GM19463 (cell line): ENCODE data around the gene AP5B1.
A peak's percentile ranks its signal among the peaks of the same experiment; 100 is the strongest.

Experiments
- ATAC-seq: cut with Tn5 transposase; IDR thresholded peaks from one replicate; pipeline ENCODE4 v1.9.1; 2021; ENCODE audit warnings: mild to moderate bottlenecking, moderate library complexity; ENCODE audit not compliant: unreplicated experiment

AP5B1 gene

DNA sequence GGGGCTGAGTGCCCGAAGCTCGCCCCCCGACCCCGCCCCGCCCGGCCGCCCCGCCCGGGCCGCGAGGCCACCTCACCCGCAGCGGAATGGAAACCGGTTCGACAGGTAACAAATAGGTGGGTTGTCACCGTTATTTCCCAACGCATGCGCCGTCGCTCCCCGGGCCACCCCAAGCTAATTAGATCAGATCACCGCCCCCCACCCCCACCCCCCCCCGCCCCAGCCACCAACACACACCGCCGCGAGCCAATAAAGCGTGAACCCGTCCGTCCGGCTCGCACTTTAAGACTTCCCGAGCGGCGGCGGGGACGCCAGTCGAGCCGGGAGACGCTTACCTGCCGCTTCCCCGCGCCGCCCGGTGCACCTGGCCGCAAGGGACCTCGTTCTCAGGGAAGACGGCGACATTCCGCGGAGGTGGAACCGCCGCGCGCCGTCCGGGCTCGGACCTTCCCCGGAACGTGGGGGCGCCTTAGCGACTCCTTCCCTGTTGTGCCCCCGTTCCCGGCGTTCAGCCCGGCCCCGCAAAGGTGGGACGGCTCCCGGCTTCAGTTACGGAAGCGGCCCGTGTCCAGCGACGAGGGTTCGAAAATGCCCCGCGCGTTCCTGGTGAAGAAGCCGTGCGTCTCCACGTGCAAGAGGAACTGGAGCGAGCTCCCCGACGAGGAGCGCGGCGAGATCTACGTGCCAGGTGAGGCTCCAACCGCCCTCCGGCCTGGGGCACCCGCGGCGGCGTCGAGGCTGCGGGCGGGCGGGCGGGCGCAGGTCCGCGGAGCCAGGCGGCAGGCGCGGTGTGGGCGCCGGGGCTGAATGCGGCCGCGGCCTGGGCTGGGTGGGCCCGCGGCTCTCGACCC lies 6.2 kb upstream of the AP5B1 start, which contains the start of gene OVOL1:
TSS of gene OVOL1 (plus strand) at position 278 of the 851 bp plus-strand sequence. CDS start at position 589, 311 bp downstream.
- ATAC-seq: no peak

DNA sequence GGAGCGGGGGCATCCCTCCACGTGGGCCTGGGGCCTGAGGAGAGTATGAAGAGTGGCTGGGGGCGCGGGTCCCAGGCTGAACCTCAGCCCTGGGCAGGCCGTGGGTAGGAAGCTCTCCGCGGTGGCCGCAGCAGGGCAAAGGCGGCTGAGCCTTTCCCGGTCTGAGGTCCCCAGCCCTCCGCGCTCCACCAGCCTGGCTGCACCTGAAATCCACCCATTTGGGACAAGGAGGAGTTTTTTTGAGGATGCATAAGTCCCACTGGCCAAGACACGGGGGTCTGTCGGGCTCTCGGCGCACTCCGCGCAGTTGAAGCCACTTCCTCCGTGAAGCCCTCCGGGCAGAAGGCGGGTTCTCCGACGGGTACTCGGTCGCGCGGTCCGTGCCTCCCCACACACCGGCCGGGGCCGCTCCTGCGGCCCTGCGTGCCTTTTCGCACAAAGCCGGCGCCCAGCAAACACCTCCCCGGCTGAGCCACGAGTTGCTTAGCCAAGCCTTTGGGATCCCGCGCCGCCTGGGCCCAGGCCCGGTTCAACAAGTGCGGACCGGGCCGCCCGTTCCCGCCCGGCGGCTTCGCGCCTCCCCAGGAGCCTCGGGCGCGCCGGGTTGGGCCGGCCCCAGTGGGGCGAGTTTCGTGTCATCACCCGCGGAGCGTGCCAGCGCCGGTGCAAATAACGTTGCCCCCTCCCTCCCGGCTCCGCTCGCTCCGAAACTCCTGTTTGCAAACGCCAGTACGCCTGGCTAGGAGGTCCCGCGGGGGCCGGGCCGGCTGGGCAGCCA lies 5.4 kb upstream of the AP5B1 start:
- no peak for ATAC-seq

DNA sequence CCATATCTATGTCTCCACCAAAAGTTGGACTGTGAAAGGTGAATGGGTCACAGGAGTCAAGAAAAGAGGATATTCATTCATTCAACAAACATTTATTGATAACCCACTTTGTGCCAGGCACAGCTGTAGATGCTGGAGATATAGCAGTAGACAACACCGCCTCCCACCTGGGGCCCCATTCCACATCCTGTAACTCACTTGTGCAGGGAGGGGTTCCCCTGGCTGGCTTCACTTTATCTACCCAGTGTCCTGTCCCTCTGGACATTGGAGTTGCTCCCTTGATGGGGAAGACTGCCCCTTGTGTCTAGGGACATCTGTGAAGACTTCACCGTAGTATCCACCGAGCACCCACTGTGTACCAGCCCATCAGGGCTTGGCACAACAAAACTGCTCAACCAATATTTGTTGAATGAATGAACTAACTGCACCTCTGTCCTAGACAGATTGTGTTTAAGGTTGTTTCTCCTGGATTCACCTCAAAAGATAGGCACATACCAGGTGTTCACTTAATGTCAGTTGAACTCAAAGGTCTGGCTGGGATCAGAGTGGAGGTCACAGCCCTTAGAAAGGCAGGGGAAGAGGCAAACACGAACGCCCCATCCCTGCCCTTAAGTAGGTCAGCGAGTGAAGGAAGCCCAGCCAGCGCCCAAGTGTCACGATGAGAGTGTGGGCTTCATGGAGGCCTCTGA lies 4.7 kb upstream of the AP5B1 start:
- no peak for ATAC-seq

DNA sequence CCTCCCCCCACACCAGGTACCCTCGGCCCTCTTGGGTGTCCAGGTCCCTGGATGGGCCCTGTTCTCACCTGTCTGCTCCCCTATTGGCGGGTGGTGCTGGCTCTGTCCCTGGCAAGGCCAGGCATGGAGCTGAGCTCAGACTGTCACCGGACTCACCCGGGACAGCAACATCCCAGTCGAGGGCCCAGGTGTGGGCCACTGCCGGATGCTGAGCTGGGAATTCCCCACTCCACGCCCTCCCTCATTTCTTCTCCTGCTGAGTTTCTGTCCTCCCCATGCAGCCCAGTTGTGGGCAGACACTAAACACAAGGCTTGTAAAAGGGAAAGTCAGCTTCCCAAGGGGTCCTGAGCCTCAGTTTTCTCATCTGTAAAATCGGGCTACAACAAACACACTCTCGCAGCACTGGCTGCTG lies 2.0 kb upstream of the AP5B1 start:
- no peak for ATAC-seq

DNA sequence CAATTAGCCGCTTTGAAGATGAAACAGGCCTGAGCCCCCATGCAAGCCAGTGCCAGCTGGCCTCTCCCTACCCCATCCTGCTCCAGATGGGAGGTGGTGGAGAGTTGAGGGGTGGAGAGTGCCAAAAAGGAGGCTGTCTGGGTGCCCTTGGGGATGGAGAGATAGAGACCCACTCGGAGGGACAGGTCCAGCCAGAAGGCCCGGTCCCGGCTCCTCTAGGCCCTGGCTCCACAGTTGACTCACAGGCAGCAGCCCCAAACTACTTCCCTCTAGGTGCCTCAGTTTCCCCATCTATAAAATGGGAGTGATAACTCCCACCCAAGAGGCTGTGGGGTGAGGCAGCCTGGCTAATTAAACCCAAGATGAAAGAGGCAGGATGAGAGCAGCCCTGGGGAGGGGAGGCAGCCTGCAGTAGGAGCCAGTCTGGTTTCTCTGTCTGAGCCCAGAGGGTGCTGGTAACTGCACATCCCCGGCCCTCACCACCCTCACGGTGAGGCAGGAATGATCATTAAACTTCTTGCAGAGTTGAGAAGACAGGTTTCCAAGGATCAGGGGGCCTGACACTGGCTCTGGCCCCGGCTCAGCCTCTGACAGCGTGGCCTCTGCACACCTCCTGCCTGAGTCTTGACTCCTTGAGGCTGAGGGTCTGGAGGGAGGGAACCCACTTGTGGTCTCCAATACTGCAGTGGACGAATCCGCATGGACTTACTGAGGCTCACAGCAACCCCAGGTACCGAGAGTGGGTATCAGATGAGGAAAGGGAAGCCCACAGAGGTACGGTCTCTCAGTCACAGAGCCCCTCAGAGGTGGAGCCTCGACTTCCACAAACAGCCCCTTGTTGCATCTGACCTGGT lies 1.4 kb upstream of the AP5B1 start:
- ATAC-seq: no peak

DNA sequence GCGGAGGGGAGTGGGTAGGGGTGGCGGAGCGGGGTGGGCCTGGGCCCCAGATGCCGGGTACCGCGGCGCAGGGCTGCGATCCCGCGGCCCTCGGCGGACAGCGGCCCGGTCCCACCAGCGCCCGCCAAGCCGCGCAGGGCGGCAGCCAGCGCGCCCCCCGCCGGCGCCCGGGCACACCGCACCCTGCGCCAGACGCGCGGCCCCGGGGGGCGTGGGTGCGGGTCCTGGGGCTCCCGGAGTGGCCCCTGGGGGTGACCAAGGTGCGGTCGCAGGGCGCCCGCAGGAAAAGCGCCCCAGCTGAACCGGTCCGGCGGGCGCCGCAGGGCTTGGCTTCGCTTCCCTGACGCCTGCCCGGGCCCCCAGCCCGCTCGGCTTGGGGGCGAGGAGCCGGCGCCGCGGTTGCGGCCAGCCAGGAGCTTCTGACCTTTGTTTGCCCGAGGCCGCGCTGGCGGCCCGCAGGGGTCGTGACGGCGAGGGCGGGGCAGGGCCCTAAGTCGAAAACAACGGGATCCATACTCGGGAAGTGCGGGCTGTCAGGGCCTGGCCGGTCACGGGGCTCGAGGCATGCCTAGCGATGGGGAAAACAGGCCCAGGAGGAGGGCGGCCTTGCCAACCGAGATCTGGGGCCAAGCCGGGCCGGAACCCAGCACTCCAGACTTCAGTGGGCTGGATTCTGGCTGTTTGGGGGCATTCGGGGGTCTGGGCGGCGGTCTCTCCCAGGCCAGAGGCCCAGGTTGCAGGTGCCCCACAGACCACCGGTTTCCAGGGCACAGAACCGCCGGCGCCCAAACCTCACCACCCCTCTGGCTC lies 581 bp upstream of the AP5B1 start:
- ATAC-seq: peak; percentile 20

DNA sequence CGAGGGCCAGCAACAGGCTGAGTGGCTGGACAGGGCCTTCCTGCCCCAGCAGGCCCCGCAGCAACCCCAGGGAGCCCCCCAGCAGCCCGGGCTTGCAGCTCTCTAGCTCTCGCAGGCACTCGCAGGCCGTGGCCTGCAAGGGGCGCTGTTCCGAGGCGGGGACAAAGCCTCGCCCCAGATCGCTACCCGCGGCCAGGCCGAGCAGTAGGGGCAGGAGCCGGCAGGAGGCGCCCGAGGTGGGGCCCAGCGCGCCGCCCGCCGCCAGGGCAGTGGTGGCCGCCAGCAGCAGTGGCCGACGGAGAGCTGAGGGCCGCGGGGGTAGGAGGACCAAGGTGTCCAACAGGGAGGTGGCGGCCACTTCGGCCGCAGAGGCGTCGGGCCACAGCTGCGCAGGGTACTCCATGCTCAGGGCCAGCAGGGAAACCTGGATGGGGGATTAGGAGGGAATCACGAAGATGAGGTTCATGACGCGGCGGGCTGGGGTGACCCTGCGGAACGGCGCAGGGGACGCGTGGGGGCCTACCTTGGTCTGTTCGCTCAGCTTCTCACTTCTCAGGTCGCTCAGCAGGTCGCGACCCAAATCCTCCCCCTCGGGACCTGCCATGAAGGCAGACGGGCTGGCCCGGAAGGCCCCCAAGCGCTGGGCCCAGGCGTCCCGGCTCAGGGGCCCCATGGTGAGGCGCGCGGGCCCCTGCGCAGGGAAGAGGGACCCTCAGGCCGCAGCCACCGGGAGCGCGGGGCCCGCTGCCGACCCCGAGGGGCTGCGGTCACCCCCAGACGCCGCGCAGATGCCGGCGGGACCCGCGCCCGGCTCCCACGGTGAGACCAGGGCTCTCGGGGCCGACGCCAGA lies 632 bp downstream of the AP5B1 start:
- peak; percentile 46 for ATAC-seq

- ATAC-seq: no peak
Observed at GRCh38 chr11:65779669-65779918, 1.2 kb downstream of the AP5B1 start.

GRCh38 chr11:65778901-65779668 lies 1.7 kb downstream of the AP5B1 start:
- ATAC-seq: no peak

- ATAC-seq: no peak
Observed at GRCh38 chr11:65778431-65778900, 2.3 kb downstream of the AP5B1 start.

DNA sequence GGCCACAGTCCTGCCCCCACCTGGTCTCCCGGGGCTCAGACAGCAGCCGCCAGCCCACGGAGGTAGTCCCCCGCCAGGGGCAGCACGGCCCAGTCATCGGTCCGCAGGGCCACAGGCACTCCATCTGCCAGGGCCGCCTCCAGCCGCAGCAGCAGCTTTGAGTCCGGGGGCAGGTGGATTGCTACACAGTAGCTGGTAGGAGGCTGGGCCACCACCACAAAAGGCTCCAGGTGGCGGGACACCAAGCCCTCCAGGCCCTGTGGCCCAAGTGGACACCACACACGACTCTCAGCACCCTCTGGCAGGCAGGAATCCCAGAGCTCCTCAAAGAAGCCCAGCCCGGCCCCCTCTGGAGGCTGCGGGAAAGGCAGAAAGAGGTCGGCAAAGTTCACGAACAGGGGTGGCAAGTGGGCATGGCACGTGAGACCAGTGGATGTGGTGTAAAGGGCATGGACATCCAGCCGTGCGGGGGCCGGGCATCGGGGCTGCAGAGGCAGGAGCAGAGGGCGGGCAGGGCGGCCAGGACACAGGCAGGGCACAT lies 2.9 kb downstream of the AP5B1 start:
- no peak for ATAC-seq

DNA sequence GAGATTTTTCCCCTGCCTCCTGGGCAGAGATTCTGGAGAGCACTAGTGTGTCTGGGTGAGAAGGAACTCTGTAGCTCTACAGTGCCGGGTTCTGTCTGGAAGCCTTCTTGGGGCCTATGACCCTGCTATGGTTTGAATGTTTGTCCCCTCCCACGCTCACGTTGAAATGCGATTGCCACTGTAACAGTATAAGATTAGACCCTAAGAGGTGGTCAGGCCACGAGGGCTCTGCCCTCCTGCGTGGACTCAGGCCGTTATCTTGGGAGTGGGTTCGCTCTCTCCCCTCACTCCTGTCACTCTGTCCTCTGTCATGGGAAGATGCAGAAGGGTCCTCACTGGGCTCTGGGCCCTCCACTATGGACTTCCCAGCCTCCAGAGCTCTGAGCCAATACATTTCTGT lies 3.5 kb downstream of the AP5B1 start:
- ATAC-seq: no peak

GRCh38 chr11:65776710-65777141 lies 4.0 kb downstream of the AP5B1 start:
- no peak for ATAC-seq

DNA sequence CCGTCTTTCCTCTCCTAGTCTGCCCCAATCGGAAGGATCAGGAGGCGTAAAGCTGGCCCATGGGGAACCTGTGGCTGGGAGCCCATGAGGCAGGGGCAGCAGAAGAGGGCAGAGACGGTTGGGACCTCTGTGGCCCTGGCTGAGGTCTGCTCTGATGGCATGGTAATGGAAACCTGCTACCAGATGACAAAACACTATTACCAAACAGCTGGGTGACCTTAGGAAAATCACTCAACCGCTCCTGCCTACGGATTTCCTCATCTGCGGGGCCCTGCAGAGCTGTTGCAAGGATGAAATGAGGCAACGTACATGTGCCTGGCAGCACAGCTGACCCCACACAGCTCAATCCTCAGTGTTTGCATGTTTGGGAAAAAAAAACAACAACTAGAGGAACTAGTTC lies 4.6 kb downstream of the AP5B1 start:
- ATAC-seq: no peak

DNA sequence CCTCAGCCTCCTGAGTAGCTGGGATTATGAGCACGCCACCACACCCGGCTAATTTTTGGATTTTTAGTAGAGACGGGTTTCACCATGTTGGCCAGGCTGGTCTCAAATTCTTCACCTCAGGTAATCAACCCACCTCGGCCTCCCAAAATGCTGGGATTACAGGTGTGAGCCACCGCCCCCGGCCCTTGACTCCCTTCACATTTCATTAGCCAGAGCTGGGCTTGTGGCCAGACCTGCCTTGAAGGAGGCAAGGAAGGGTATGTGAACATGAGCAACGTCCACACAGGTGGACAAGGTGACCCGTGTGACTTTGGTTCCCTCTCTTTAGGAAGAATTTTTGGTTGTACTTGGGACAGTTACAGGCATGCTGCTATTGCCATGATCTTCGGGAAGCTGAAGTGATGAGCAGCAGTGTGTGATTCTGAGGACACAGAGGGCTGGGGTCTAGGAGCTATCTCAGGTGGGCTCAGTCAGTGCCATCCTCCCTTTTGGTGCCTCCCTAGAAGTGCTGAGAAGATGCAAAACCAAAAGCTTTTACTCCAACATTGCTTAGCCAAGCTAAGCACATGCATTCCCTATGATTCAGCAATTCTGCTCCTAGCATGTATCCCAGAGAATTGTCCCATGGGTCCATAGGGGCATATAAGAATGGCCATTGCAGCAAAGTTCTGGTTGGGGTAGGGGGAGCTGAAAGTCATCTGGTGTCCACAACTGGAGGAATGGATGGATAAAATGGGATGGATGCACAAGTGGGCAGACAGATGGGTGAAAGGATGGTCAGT lies 6.1 kb downstream of the AP5B1 start:
- no peak for ATAC-seq

DNA sequence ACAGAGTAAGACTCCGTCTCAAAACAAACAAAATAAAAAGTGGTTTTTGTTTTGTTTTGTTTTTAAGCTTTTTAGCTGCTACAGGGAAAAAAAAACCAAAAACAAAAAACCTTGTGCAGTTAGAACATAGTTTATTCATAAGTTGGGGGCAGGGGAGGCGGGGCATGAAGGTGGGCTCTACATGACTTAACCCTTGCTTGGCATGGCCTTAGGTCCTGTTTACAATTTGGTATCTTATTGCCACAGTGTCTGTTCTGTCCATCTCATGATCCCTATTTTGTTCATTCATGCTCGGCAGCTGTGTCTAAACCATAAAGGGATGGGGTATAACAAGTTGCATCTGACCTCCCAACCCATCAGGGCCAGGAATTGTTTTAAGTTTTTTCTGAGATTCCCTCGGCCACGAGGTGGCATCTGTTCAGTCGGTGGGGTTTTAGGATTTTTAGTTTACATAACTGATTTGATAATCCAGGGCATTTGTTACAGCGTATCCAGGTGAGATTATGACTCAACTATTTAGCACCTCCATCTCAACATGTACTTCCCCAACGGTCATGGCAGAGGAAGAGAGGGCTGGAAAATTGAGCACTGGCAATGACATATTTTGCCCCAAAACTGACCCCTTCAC lies 6.9 kb downstream of the AP5B1 start:
- no peak for ATAC-seq
